Fibroblast of mammary gland (primary cell): ENCODE data around the gene DPP7.

ENCODE experiments used
- DNase-seq: peaks from one replicate; pipeline ENCODE4 v3.0.0-alpha.2; 2010; ENCODE audit warnings: low read depth
- H3K4me3 ChIP-seq: 2 replicates; pipeline ENCODE4 v1.5.1; 2011; ENCODE audit warnings: low read depth, mild to moderate bottlenecking, low read length, moderate library complexity; ENCODE audit not compliant: control insufficient read depth
- TF ChIP-seq, protein P1 (sequence below): conservative IDR thresholded peaks from 2 replicates; pipeline ENCODE4 v1.5.1; 2011; ENCODE audit warnings: low read depth, low read length, inconsistent platforms; ENCODE audit not compliant: control insufficient read depth, insufficient read depth

Gene DPP7

DNA sequence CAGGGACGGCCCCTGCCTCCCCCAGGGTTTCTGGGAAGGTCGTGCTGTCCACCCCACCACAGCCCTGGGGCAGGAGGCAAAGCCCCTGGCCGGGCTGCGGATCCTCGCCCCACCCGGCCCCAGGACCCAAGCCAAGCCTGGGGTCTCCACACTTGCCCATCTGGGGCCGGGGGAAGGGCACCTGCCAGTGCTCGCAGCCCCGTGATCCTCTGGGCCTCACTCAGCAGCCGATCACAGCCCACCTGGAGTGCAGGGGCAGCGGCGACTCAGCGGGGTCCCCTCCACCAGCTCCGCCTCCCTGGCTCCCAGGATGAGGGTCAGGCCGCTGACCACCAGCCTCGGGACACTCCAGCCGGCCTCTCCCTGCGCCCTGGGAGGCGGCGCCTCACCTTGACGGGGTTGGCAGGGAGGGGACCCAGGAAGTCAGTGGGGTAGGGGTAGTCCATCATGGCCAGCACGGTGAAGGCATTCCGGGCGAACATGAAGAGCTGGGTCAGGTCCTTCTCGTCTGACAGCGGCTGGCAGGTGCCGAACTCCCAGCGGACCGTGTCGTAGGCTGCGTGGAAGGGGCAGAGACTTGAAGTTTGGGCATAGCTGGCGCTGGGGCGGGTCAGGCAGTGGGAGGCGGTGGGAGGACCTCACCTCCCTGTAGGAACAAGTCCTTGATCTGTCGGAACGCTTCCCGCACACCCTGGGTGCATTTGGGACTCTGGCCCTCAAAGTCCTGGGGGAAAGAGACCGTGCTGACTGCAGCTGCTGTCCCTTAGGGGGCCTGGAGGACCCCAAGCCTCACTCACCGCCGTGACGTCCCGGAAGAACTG lies 1.8 kb downstream of the DPP7 start:
- no peak overlapping the region for H3K4me3 ChIP-seq
- TF ChIP-seq, protein P1, sequence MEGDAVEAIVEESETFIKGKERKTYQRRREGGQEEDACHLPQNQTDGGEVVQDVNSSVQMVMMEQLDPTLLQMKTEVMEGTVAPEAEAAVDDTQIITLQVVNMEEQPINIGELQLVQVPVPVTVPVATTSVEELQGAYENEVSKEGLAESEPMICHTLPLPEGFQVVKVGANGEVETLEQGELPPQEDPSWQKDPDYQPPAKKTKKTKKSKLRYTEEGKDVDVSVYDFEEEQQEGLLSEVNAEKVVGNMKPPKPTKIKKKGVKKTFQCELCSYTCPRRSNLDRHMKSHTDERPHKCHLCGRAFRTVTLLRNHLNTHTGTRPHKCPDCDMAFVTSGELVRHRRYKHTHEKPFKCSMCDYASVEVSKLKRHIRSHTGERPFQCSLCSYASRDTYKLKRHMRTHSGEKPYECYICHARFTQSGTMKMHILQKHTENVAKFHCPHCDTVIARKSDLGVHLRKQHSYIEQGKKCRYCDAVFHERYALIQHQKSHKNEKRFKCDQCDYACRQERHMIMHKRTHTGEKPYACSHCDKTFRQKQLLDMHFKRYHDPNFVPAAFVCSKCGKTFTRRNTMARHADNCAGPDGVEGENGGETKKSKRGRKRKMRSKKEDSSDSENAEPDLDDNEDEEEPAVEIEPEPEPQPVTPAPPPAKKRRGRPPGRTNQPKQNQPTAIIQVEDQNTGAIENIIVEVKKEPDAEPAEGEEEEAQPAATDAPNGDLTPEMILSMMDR: no peak
- DNase-seq: no peak

DNA sequence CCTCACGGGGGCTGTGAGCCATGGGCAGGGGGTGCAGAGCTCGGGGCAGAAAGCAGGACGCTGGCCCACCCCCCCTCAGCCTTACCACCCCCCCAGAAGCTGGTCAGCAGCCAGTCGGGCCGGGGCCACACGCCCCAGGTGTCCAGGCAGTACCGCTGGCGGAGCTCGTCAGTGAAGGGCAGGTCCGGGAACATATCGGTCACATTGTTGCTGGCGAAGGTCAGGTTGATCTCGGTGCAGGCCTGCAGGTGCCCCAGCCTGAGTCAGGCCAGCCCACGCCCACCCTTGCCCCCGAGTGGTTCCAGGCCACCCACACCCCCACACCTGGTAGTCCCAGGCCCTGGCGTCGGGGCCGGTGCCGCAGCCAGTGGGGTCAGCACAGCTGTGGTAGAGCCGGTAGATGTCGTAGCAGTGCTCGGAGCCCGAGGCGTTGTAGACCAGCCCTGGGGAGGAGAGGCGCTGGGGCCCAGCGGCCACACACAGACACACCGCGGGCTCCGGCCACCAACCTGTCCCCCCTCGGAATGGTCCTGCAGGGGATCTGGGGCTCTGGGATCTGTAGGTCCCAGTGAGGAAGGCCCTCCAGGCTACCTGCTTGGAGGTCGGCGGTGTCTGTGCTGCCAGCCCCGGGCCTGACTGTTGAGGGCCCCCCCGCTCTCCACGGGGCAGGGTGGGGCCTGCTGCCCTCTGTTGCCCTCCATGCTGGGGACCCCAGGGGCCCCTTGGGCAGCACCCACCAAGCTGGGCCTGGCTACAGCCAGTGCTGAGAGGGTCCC lies 2.6 kb downstream of the DPP7 start:
- TF ChIP-seq, protein P1: no peak
- H3K4me3 ChIP-seq: no peak overlapping the region
- DNase-seq: no peak

DNA sequence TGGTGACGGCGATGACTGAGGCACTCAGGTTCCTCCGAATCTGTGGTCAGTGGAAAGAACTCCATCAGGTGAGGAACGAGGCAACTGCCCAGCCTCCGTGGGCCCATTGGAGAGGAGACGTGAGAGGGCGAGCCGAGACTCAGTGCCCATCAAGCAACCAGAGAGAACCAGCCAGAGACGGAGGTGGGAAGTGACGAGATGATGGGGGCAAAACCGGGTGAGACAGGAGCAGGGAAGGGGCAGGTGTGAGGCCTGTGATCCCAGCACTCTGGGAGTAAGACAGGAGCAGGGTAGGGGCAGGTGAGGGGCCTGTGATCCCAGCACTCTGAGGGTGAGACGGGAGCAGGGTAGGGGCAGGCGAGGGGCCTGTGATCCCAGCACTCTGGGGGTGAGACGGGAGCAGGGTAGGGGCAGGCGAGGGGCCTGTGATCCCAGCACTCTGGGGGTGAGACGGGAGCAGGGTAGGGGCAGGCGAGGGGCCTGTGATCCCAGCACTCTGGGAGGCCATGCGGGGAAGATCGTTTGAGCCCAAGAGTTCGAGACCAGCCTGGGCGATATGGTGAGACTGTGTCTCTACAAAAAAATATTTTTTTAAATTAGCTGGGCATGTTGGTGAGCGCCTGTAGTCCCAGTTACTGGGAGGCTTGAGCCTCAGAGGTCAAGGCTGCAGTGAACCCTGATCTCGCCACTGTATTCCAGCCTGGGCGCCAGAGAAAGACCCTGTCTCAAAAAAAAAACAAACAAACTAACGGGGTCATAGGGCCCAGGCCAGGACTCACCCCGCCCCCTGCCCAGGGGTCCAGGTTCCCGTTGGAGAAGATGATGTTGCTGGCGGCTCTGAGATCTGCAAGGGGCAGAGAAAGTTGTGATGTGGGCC lies 3.4 kb downstream of the DPP7 start:
- TF ChIP-seq, protein P1: no peak
- DNase-seq: no peak
- H3K4me3 ChIP-seq: no peak overlapping the region

DNA sequence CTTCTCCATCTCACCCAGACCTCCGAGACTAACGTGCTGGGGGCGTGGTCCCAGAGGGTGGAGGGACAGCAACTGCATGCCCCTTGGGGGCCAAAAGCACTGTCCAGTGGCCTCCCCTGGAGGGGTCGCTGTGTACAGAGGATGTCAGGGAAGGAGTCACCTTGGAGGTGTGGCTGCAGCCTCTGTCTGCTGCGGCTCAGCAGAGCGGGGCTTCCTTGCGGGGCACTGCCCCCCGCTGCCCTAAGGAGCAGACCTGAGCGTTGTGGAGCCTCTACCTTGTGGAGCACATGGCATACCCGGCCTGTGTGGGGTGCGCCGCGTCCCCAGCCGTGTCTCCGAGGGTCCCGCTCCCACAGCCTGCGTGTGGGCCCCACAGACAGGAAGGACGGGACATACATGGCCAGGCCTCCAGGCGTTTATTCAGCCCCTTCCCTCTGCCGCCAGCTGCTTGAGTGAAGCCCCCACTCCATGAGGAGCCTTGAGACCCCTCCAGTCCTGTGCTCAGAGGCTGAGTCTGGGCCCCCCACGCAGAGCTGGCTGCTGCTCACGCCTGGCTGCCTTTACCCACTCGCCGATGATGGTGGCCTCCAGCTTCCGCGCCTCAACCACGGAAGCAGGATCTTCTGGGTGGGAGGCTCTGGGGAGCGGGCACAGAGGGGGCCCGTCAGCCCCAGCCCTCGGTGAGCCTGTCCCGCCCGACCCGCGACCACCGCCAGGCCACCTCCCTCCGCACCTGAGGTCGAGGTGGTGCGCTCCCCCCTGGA lies 4.2 kb downstream of the DPP7 start:
- no peak overlapping the region for H3K4me3 ChIP-seq
- DNase-seq: no peak
- TF ChIP-seq, protein P1: no peak

DNA sequence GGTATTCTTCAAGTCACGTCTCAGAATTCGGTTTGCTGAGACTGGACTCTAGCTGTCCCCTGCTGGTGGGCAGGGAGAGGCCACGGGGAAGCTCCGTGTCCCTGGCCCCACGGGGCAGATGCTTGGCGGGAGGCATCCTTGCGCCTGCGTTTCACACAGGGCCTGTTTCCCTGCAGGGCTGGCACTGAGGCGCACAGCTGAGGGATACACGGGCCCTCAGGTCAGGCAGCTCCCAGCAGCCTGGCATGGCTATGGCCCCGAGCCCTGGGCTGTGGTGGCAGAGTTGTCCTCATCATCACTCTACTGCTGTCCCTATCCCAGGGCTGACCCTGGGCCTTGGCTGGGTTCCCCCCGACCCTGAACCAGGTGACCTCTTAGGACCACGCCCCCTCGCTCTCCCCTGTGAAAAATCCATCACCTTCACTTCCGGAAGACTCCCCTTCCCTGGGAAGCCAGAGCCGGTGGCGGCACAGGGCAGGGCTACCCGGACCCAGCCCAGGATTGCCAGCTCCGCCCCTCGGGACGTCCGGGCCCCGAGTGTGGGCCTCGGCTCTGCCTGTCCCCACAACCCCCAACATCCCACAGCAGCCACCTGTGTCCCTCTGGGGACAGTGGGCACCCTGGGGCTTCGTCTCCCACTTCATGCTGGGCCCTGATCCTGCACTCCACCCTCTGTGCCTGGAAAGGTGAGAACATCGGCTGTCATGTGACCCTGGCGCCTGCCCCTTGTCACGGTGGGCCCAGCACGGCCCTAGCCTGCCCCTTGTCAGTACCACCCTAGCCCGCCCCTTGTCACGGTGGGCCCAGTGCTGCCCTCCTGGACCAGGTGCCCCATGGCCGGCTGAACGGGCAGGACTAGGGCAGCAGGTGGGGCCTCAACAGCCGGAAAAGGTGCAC lies 5.0 kb downstream of the DPP7 start:
- no peak overlapping the region for H3K4me3 ChIP-seq
- no peak for DNase-seq
- TF ChIP-seq, protein P1: no peak
